NCI-H1417 (cell line): ENCODE results near the gene BCDIN3D.
A peak's percentile ranks its signal among the peaks of the same experiment; 100 is the strongest.

Source experiments
- DNase-seq, 3 experiments: peaks; one replicate each; lab custom pipeline; 2025; lab: John Stamatoyannopoulos, UW

BCDIN3D gene

GRCh38 chr12:49877066-49877465, 34.2 kb upstream of the BCDIN3D start:
- DNase-seq = no peak

- no peak for DNase-seq
Measured at GRCh38 chr12:49876070-49876469, 33.2 kb upstream of the BCDIN3D start.

GRCh38 chr12:49875115-49875720, 32.3 kb upstream of the BCDIN3D start:
- no peak for DNase-seq

- no peak for DNase-seq
Measured at GRCh38 chr12:49874142-49874897, 31.4 kb upstream of the BCDIN3D start.

- no peak for DNase-seq
Measured at GRCh38 chr12:49873361-49873934, 30.5 kb upstream of the BCDIN3D start.

GRCh38 chr12:49872781-49873181, 29.9 kb upstream of the BCDIN3D start:
- peak in 1 of 3 experiments; percentile 57 for DNase-seq

GRCh38 chr12:49872381-49872780, 29.5 kb upstream of the BCDIN3D start:
- no peak for DNase-seq

- peak in 1 of 3 experiments; percentile 10 for DNase-seq
Measured at GRCh38 chr12:49871811-49872251, 28.9 kb upstream of the BCDIN3D start.

GRCh38 chr12:49871263-49871561, 28.3 kb upstream of the BCDIN3D start:
- DNase-seq = no peak

- no peak for DNase-seq
Measured at GRCh38 chr12:49870501-49871262, 27.8 kb upstream of the BCDIN3D start.

GRCh38 chr12:49869816-49870500, 27.1 kb upstream of the BCDIN3D start:
- DNase-seq = no peak

GRCh38 chr12:49868952-49869815, 26.3 kb upstream of the BCDIN3D start:
- DNase-seq = peak; percentile 58 to 87 (median 71)

GRCh38 chr12:49868449-49868848, 25.5 kb upstream of the BCDIN3D start:
- no peak for DNase-seq

- no peak for DNase-seq
Measured at GRCh38 chr12:49867570-49868341, 24.9 kb upstream of the BCDIN3D start.

- peak; percentile 62 to 83 (median 80) for DNase-seq
Measured at GRCh38 chr12:49866859-49867569, 24.1 kb upstream of the BCDIN3D start.

- DNase-seq = no peak
Measured at GRCh38 chr12:49865782-49866135, 22.9 kb upstream of the BCDIN3D start.

- no peak for DNase-seq
Measured at GRCh38 chr12:49865109-49865781, 22.3 kb upstream of the BCDIN3D start.

GRCh38 chr12:49864798-49865090, 21.8 kb upstream of the BCDIN3D start:
- DNase-seq = no peak
